AG08395 (cell line): ENCODE results near the gene SLC35D1.
A peak's percentile ranks its signal among the peaks of the same experiment; 100 is the strongest.
"Not testable (repeated sequence)": the region's sequence is repeated elsewhere in the genome, so short reads cannot be mapped to it uniquely, and the experiment has no call there.

Source experiments
- DNase-seq: peaks from one replicate; pipeline ENCODE4 v3.0.0; 2012; ENCODE audit warnings: mixed read lengths, low spot score

Gene SLC35D1

GRCh38 chr1:66985835-66986234 lies 68.1 kb downstream of the SLC35D1 start:
- DNase-seq, result no peak

- no peak for DNase-seq
Measured at GRCh38 chr1:66984491-66984890, 69.5 kb downstream of the SLC35D1 start.

GRCh38 chr1:66982561-66983260 lies 71.2 kb downstream of the SLC35D1 start:
- no peak for DNase-seq

- no peak for DNase-seq
Measured at GRCh38 chr1:66981679-66982078, 72.3 kb downstream of the SLC35D1 start.

GRCh38 chr1:66980745-66981367 lies 73.1 kb downstream of the SLC35D1 start:
- no peak for DNase-seq

- not testable (repeated sequence) for DNase-seq
Measured at GRCh38 chr1:66979621-66980020, 74.3 kb downstream of the SLC35D1 start.

GRCh38 chr1:66978201-66978600 lies 75.7 kb downstream of the SLC35D1 start:
- DNase-seq, result no peak

GRCh38 chr1:66968574-66968973 lies 85.4 kb downstream of the SLC35D1 start:
- DNase-seq, result no peak

GRCh38 chr1:66966188-66966873 lies 87.6 kb downstream of the SLC35D1 start:
- not testable (repeated sequence) for DNase-seq

GRCh38 chr1:66957938-66958337 lies 96.0 kb downstream of the SLC35D1 start:
- DNase-seq, result no peak

- no peak for DNase-seq
Measured at GRCh38 chr1:66954208-66954607, 99.7 kb downstream of the SLC35D1 start.

GRCh38 chr1:66951513-66951912 lies 102.4 kb downstream of the SLC35D1 start:
- DNase-seq, result peak; percentile 3
